ENCODE results near the gene PAPOLA. TPM values are rescaled to one million over a fixed set of nuclear protein-coding genes. Genes with fewer than 3 reads are reported as not detected.

The PAPOLA gene
- total RNA-seq, 1 donor from 2014 or later = 102 TPM

DNA sequence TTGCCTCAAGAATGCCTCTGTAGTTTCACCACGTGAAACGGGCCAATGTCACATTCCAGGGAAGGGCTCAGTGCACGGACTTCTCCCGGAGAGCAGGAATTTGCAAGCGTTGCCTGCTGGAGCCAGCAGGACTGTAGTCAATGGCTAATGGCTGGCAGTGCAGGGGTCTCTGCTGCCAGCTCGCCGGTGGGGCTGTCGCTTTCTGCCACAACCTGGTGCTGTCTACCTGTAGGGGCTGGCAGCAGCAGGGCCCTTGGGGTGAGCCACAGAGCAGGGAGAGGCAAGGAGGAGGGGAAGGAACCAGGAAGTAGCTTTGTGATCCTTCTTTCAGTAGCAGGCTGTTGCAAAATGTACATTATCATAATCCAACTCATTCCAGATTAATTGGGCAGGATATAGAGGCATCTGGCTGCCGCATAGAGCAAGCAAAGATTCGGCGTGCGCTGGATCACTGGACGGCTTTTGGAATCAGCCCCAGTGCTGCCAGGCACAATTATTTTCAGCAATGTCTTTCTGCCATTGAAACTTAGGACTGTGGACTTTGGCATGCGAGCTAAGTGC, 114.1 kb downstream of the PAPOLA start:
- no peak for DNase-seq (ENCODE audit: low read depth)
- Histone ChIP-seq H3K27me3 (ENCODE audit: control insufficient read depth, insufficient read depth, low read length) (peaks cover 30% of the 10 kb centered on the region), H3K4me3 (ENCODE audit: low read depth, low read length) (no peak overlapping the region), H3K36me3 (ENCODE audit: control insufficient read depth, insufficient read depth, low read length) (no peaks in the 10 kb centered on the region)
- TF ChIP-seq, protein P1, sequence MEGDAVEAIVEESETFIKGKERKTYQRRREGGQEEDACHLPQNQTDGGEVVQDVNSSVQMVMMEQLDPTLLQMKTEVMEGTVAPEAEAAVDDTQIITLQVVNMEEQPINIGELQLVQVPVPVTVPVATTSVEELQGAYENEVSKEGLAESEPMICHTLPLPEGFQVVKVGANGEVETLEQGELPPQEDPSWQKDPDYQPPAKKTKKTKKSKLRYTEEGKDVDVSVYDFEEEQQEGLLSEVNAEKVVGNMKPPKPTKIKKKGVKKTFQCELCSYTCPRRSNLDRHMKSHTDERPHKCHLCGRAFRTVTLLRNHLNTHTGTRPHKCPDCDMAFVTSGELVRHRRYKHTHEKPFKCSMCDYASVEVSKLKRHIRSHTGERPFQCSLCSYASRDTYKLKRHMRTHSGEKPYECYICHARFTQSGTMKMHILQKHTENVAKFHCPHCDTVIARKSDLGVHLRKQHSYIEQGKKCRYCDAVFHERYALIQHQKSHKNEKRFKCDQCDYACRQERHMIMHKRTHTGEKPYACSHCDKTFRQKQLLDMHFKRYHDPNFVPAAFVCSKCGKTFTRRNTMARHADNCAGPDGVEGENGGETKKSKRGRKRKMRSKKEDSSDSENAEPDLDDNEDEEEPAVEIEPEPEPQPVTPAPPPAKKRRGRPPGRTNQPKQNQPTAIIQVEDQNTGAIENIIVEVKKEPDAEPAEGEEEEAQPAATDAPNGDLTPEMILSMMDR (IDR thresholded peaks at IDR 0.05; ENCODE audit: insufficient read depth, low read length, poor library complexity, severe bottlenecking) = no peak

Other genes with a start within 250 kb of the PAPOLA start
- 0.17 TPM in 1 of 2 replicates, not detected in the other for gene BDKRB1, start 246.2 kb upstream of the PAPOLA start, total RNA-seq
- gene ATG2B, start 139.0 kb upstream of the PAPOLA start, total RNA-seq = 12.0 and 13.1 TPM in 2 replicates
- gene GSKIP, start 138.9 kb upstream of the PAPOLA start, total RNA-seq = 42.8 and 45.9 TPM in 2 replicates
- gene AK7, start 110.3 kb upstream of the PAPOLA start, total RNA-seq = 3.7 and 6.5 TPM in 2 replicates

Measured in kidney epithelial cell (primary cell).